HEK293 (cell line): Measurements from ENCODE around the gene GPR34.

Source experiments
- GLIS2 ChIP-seq: fragments of 450-650 bp; formaldehyde crosslinking; IDR thresholded peaks from 2 replicates; pipeline ENCODE4 v1.5.1; 2016; ENCODE audit warnings: missing biosample characterization, missing genetic modification characterization
- YY1 ChIP-seq: fragments of 450-650 bp; formaldehyde crosslinking; IDR thresholded peaks from 2 replicates; pipeline ENCODE4 v1.5.1; 2018; ENCODE audit warnings: missing biosample characterization, missing genetic modification characterization
- ZFHX2 ChIP-seq: fragments of 450-650 bp; formaldehyde crosslinking; conservative IDR thresholded peaks from 2 replicates; pipeline ENCODE4 v1.5.1; 2016; ENCODE audit warnings: missing biosample characterization, missing genetic modification characterization
- ZNF175 ChIP-seq: fragments of 450-650 bp; formaldehyde crosslinking; IDR thresholded peaks from 2 replicates; pipeline ENCODE4 v1.5.1; 2016; ENCODE audit warnings: missing biosample characterization, missing genetic modification characterization
- ZNF394 ChIP-seq: fragments of 450-650 bp; formaldehyde crosslinking; IDR thresholded peaks from 2 replicates; pipeline ENCODE4 v1.5.1; 2016; ENCODE audit warnings: missing biosample characterization, missing genetic modification characterization, mild to moderate bottlenecking, moderate library complexity, borderline replicate concordance
- ZNF548 ChIP-seq: fragments of 450-650 bp; formaldehyde crosslinking; IDR thresholded peaks from 2 replicates; pipeline ENCODE4 v1.5.1; 2016; ENCODE audit warnings: missing biosample characterization, missing genetic modification characterization
- ZNF660 ChIP-seq: fragments of 450-650 bp; IDR thresholded peaks from 2 replicates; pipeline ENCODE4 v1.5.1; 2018; ENCODE audit warnings: missing biosample characterization, mild to moderate bottlenecking, missing genetic modification characterization
- ZNF677 ChIP-seq: fragments of 450-650 bp; IDR thresholded peaks from 2 replicates; pipeline ENCODE4 v1.5.0; 2018; ENCODE audit warnings: missing biosample characterization, mild to moderate bottlenecking, missing genetic modification characterization, moderate library complexity
- ZNF768 ChIP-seq: fragments of 450-650 bp; formaldehyde crosslinking; IDR thresholded peaks from 2 replicates; pipeline ENCODE4 v1.5.1; 2018; ENCODE audit warnings: missing biosample characterization, mild to moderate bottlenecking, missing genetic modification characterization
- TF ChIP-seq, protein P1 (sequence below): fragments of 450-650 bp; formaldehyde crosslinking; IDR thresholded peaks from 2 replicates; pipeline ENCODE4 v1.5.1; 2016; ENCODE audit warnings: missing biosample characterization, missing genetic modification characterization
- TF ChIP-seq, protein P2 (sequence below): IDR thresholded peaks from 2 replicates; pipeline ENCODE4 v1.6.1; 2011; ENCODE audit warnings: mild to moderate bottlenecking, low read depth, low read length, borderline replicate concordance
- TF ChIP-seq, protein P3 (sequence below): fragments of 450-650 bp; formaldehyde crosslinking; IDR thresholded peaks from 2 replicates; pipeline ENCODE4 v1.5.1; 2016; ENCODE audit warnings: missing biosample characterization, missing genetic modification characterization
- TF ChIP-seq, protein P4 (sequence below): fragments of 450-650 bp; formaldehyde crosslinking; IDR thresholded peaks from 2 replicates; pipeline ENCODE4 v1.5.1; 2016; ENCODE audit warnings: missing biosample characterization, missing genetic modification characterization

DNA sequence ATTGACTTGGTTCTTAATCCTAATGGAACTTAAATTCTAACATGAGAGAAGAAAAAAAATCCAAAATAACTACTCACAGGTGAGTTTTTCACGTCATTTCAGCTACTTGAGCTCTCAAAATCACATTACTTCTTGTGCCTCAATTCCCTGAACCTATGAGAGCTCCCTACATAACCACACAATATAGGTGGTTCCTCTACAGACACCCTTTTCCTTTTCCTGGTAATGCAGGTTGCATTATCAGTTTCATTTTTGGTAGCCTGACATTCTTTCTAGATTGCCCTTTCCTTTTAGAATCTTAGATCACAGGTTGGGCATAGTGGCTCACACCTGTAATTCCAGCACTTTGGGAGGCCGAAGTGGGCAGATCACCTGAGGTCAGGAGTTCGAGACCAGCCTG, 4.3 kb downstream of the GPR34 start:
- TF ChIP-seq, protein P1, sequence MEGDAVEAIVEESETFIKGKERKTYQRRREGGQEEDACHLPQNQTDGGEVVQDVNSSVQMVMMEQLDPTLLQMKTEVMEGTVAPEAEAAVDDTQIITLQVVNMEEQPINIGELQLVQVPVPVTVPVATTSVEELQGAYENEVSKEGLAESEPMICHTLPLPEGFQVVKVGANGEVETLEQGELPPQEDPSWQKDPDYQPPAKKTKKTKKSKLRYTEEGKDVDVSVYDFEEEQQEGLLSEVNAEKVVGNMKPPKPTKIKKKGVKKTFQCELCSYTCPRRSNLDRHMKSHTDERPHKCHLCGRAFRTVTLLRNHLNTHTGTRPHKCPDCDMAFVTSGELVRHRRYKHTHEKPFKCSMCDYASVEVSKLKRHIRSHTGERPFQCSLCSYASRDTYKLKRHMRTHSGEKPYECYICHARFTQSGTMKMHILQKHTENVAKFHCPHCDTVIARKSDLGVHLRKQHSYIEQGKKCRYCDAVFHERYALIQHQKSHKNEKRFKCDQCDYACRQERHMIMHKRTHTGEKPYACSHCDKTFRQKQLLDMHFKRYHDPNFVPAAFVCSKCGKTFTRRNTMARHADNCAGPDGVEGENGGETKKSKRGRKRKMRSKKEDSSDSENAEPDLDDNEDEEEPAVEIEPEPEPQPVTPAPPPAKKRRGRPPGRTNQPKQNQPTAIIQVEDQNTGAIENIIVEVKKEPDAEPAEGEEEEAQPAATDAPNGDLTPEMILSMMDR (tag by site-specific recombination): no peak
- TF ChIP-seq ZFHX2 (tag by site-specific recombination): no peak
- no peak for TF ChIP-seq GLIS2 (tag by site-specific recombination)
- TF ChIP-seq ZNF768 (tag by site-specific recombination): no peak
- TF ChIP-seq, protein P2, sequence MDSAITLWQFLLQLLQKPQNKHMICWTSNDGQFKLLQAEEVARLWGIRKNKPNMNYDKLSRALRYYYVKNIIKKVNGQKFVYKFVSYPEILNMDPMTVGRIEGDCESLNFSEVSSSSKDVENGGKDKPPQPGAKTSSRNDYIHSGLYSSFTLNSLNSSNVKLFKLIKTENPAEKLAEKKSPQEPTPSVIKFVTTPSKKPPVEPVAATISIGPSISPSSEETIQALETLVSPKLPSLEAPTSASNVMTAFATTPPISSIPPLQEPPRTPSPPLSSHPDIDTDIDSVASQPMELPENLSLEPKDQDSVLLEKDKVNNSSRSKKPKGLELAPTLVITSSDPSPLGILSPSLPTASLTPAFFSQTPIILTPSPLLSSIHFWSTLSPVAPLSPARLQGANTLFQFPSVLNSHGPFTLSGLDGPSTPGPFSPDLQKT: no peak
- TF ChIP-seq ZNF548 (tag by site-specific recombination): no peak
- TF ChIP-seq, protein P3, sequence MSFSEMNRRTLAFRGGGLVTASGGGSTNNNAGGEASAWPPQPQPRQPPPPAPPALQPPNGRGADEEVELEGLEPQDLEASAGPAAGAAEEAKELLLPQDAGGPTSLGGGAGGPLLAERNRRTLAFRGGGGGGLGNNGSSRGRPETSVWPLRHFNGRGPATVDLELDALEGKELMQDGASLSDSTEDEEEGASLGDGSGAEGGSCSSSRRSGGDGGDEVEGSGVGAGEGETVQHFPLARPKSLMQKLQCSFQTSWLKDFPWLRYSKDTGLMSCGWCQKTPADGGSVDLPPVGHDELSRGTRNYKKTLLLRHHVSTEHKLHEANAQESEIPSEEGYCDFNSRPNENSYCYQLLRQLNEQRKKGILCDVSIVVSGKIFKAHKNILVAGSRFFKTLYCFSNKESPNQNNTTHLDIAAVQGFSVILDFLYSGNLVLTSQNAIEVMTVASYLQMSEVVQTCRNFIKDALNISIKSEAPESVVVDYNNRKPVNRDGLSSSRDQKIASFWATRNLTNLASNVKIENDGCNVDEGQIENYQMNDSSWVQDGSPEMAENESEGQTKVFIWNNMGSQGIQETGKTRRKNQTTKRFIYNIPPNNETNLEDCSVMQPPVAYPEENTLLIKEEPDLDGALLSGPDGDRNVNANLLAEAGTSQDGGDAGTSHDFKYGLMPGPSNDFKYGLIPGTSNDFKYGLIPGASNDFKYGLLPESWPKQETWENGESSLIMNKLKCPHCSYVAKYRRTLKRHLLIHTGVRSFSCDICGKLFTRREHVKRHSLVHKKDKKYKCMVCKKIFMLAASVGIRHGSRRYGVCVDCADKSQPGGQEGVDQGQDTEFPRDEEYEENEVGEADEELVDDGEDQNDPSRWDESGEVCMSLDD: no peak
- no peak for TF ChIP-seq ZNF394 (tag by site-specific recombination)
- TF ChIP-seq ZNF175: no peak
- TF ChIP-seq ZNF660: no peak
- TF ChIP-seq ZNF677 (tag by site-specific recombination): no peak
- no peak for TF ChIP-seq YY1 (tag by site-specific recombination)
- TF ChIP-seq, protein P4, sequence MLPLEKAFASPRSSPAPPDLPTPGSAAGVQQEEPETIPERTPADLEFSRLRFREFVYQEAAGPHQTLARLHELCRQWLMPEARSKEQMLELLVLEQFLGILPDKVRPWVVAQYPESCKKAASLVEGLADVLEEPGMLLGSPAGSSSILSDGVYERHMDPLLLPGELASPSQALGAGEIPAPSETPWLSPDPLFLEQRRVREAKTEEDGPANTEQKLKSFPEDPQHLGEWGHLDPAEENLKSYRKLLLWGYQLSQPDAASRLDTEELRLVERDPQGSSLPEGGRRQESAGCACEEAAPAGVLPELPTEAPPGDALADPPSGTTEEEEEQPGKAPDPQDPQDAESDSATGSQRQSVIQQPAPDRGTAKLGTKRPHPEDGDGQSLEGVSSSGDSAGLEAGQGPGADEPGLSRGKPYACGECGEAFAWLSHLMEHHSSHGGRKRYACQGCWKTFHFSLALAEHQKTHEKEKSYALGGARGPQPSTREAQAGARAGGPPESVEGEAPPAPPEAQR (tag by site-specific recombination): no peak
